Measurements from ENCODE around the gene MAGED4.

Gene MAGED4

GRCh38 chrX:52213276-52213675, 28.6 kb downstream of the MAGED4 start:
- TF ChIP-seq, protein P1, sequence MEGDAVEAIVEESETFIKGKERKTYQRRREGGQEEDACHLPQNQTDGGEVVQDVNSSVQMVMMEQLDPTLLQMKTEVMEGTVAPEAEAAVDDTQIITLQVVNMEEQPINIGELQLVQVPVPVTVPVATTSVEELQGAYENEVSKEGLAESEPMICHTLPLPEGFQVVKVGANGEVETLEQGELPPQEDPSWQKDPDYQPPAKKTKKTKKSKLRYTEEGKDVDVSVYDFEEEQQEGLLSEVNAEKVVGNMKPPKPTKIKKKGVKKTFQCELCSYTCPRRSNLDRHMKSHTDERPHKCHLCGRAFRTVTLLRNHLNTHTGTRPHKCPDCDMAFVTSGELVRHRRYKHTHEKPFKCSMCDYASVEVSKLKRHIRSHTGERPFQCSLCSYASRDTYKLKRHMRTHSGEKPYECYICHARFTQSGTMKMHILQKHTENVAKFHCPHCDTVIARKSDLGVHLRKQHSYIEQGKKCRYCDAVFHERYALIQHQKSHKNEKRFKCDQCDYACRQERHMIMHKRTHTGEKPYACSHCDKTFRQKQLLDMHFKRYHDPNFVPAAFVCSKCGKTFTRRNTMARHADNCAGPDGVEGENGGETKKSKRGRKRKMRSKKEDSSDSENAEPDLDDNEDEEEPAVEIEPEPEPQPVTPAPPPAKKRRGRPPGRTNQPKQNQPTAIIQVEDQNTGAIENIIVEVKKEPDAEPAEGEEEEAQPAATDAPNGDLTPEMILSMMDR (IDR thresholded peaks at IDR 0.05; ENCODE audit: low read depth, low read length) = no peak
- no peak for DNase-seq (ENCODE audit: extremely low read depth, low read depth)

- TF ChIP-seq, protein P1 (IDR thresholded peaks at IDR 0.05; ENCODE audit: low read depth, low read length) = no peak
- DNase-seq (ENCODE audit: extremely low read depth, low read depth) = no peak
Observed at GRCh38 chrX:52216541-52216940, 31.9 kb downstream of the MAGED4 start.

GRCh38 chrX:52217494-52218160, 32.9 kb downstream of the MAGED4 start:
- TF ChIP-seq, protein P1 (IDR thresholded peaks at IDR 0.05; ENCODE audit: low read depth, low read length) = no peak
- DNase-seq (ENCODE audit: extremely low read depth, low read depth) = no peak

- TF ChIP-seq, protein P1 (IDR thresholded peaks at IDR 0.05; ENCODE audit: low read depth, low read length) = no peak
- no peak for DNase-seq (ENCODE audit: extremely low read depth, low read depth)
Observed at GRCh38 chrX:52220936-52221335, 36.2 kb downstream of the MAGED4 start.

All from AG09319 (cell line).